GM12878 (cell line): ENCODE data around the gene RSPH1. TPM values are rescaled to one million over a fixed set of nuclear protein-coding genes. Genes with fewer than 3 reads are reported as not detected.

ENCODE experiments used
- EED ChIP-seq: sonication (generic); IDR thresholded peaks from 2 replicates; pipeline ENCODE4 v1.6.1; 2016; ENCODE audit warnings: antibody characterized with exemption, low read depth
- HDGF ChIP-seq: fragments of 450-650 bp; IDR thresholded peaks from 2 replicates; pipeline ENCODE4 v1.6.1; 2016; ENCODE audit warnings: antibody characterized with exemption
- MEF2B ChIP-seq: fragments of 450-650 bp; IDR thresholded peaks from 2 replicates; pipeline ENCODE4 v1.6.1; 2018; ENCODE audit warnings: mild to moderate bottlenecking, moderate library complexity; ENCODE audit not compliant: partially characterized antibody, poor library complexity, severe bottlenecking
- MTA2 ChIP-seq: fragments of 450-650 bp; IDR thresholded peaks from 2 replicates; pipeline ENCODE4 v1.6.1; 2016; ENCODE audit warnings: low read depth, mild to moderate bottlenecking, moderate library complexity
- NBN ChIP-seq: fragments of 450-650 bp; IDR thresholded peaks from 2 replicates; pipeline ENCODE4 v1.6.1; 2016
- NFIC ChIP-seq: IDR thresholded peaks from 2 replicates; pipeline ENCODE4 v1.6.1; 2012; ENCODE audit warnings: low read depth, mild to moderate bottlenecking, inconsistent platforms, low read length, moderate library complexity
- NFYB ChIP-seq: IDR thresholded peaks from 2 replicates; pipeline ENCODE4 v1.6.1; 2011; ENCODE audit warnings: low read depth, mild to moderate bottlenecking, low read length, improper control_type of control experiment, moderate library complexity; ENCODE audit not compliant: insufficient read depth
- PML ChIP-seq: IDR thresholded peaks from 2 replicates; pipeline ENCODE4 v1.6.1; 2012; ENCODE audit warnings: low read length, inconsistent platforms
- POLR2AphosphoS5 ChIP-seq: IDR thresholded peaks from 2 replicates; pipeline ENCODE4 v1.6.1; 2011; ENCODE audit warnings: mild to moderate bottlenecking, low read length, inconsistent platforms
- RELA ChIP-seq: fragments of 450-650 bp; IDR thresholded peaks from 2 replicates; pipeline ENCODE4 v1.8.0; 2014; ENCODE audit warnings: borderline replicate concordance; ENCODE audit not compliant: partially characterized antibody
- RELB ChIP-seq: fragments of 450-650 bp; IDR thresholded peaks from 2 replicates; pipeline ENCODE4 v1.6.1; 2017; ENCODE audit warnings: low read depth, mild to moderate bottlenecking, moderate library complexity
- SMAD5 ChIP-seq: IDR thresholded peaks from 2 replicates; pipeline ENCODE4 v1.6.1; 2016; ENCODE audit warnings: antibody characterized with exemption, low read depth
- TCF3 ChIP-seq: IDR thresholded peaks from 2 replicates; pipeline ENCODE4 v1.6.1; 2012; ENCODE audit warnings: low read depth, mild to moderate bottlenecking, low read length, borderline replicate concordance; ENCODE audit not compliant: insufficient read depth
- ZBTB4 ChIP-seq: fragments of 450-650 bp; formaldehyde crosslinking; IDR thresholded peaks from 2 replicates; pipeline ENCODE4 v1.4.0; 2022; ENCODE audit warnings: mild to moderate bottlenecking, moderate library complexity
- ZBTB40 ChIP-seq: fragments of 450-650 bp; IDR thresholded peaks from 2 replicates; pipeline ENCODE4 v1.6.1; 2016; ENCODE audit warnings: mild to moderate bottlenecking, moderate library complexity, borderline replicate concordance
- ZSCAN29 ChIP-seq: fragments of 450-650 bp; IDR thresholded peaks from 2 replicates; pipeline ENCODE4 v1.6.1; 2017; ENCODE audit warnings: mild to moderate bottlenecking, moderate library complexity
- polyA plus RNA-seq, 11 experiments: library from polyadenylated mRNA; depleted of rRNA in 4 of 11; unstranded in 6 of 11; stranded (reverse) in 5 of 11; fragments of >200 nt; fragmentation: Nextera tagmentation in 4 of 11; fragmentation: Illumina TruSeq in 1 of 11; extraction: Ambion mirVana in 4 of 11; extraction: Trizol in 1 of 11; gene quantifications; 1 replicate in 1 of 11; 2 replicates in 10 of 11; pipeline versions ENCODE4 v1.2.1 to v1.2.3, GENCODE V29; 2011 to 2016; ENCODE audit warnings: inconsistent platforms in 2 of 11, missing spikeins in 2 of 11, low read depth in 1 of 11
- total RNA-seq, 4 experiments: library from RNA; depleted of rRNA in 3 of 4; stranded (reverse); fragments of >200 nt in 3 of 4; fragmentation: Illumina TruSeq in 1 of 4; extraction: Trizol in 1 of 4; gene quantifications; 2 replicates each; pipeline versions ENCODE4 v1.2.1 to v1.2.3, GENCODE V29; 2013 to 2021

RSPH1 gene
- total and polyA plus RNA-seq, 10 of the 15 experiments (the other 5 are each of a cell fraction or from before 2014, with no cell fraction given), result 0.11 to 1.4 (median 0.38) TPM

- peak; percentile 33 for TF ChIP-seq RELA
- TF ChIP-seq SMAD5, result no peak
- no peak for TF ChIP-seq ZSCAN29
- peak; percentile 90 for TF ChIP-seq EED
- TF ChIP-seq MEF2B, result peak; percentile 61
- TF ChIP-seq MTA2, result peak; percentile 91
- TF ChIP-seq TCF3, result peak; percentile 98
- no peak for TF ChIP-seq POLR2AphosphoS5
- TF ChIP-seq NFIC, result no peak
- peak; percentile 79 for TF ChIP-seq NBN
- no peak; the same call in 1 of the 2 replicates for TF ChIP-seq HDGF
- TF ChIP-seq ZBTB40, result peak; percentile 43; the same call in 1 of the 2 replicates
- no peak for TF ChIP-seq ZBTB4 (CRISPR knock-in tag)
- no peak for TF ChIP-seq NFYB
- TF ChIP-seq RELB, result peak; percentile 74
- no peak for TF ChIP-seq PML
- TF ChIP-seq, all 136 proteins: peak for 39
Observed at GRCh38 chr21:42460391-42461184, 35.4 kb downstream of the RSPH1 start (continued).
